ENCODE data around the gene GSTK1.

DNA sequence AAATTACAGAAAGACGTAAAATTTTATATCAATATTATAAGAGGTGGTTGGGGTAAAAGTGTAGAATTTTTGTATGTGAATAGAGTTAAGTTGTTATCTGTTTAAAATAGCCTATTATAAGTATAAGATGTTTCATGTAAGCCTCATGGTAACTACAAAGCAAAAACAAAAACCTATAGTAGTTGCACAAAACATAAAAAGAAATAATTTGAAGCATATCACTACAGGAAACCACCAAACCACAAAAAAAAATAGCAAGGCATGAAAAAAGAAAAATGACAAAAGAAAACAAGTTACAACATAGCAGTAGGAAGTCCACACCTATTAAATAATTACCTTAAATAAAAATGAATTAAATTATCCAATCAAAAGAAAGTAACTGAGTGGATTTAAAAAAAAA, 12.4 kb upstream of the GSTK1 start:
- no peak for TF ChIP-seq EZH2 (IDR thresholded peaks at IDR 0.05)
- no peak for TF ChIP-seq POLR2AphosphoS5 (IDR thresholded peaks at IDR 0.05; ENCODE audit: borderline replicate concordance, low read depth, low read length)

Data from SK-N-MC (cell line).